GM20431 (cell line): ENCODE results near the gene ZMYND8.

Experiments used
- in situ Hi-C: fragments of 300-500 bp; cut with MseI, MboI; formaldehyde crosslinking; loops from one replicate; pipeline ENCODE4 v1.15.0; 2020; ENCODE audit warnings: low sequenced_read_pairs; ENCODE audit not compliant: unreplicated experiment

Gene ZMYND8

DNA sequence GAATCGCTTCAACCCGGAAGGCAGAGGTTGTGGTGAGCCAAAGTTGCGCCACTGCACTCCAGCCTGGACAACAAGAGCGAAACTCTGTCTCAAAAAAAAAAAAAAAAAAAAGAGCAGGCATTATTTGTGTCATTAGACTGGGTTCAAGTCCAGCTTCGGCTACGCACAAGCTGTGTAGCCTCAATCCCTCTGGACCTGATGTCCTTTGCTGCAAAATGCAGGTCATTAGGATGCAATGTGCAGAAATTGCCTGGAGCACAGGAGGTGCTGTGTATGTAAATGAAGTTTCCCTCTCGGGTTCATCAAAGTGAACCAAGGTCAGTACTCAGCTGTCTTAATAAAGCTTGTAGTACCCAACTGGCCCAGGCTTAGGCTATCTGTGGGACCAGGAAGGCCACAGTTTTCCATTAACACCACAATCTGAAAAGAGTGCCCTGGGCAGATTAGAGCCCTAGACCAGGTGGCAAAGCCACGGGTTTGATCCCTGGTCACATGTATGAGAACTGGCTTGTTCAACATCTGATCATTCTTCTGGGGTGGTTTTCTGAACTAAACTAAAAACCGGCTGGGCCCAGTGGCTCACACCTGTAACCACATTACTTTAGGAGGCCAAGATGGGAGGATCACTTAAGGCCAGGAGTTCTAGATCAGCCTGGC, 155.3 kb downstream of the ZMYND8 start:
- in situ Hi-C loops: loop anchor here (10.0 kb wide), 1 partner anchor 174 kb away; no protein-coding TSS in a partner anchor

DNA sequence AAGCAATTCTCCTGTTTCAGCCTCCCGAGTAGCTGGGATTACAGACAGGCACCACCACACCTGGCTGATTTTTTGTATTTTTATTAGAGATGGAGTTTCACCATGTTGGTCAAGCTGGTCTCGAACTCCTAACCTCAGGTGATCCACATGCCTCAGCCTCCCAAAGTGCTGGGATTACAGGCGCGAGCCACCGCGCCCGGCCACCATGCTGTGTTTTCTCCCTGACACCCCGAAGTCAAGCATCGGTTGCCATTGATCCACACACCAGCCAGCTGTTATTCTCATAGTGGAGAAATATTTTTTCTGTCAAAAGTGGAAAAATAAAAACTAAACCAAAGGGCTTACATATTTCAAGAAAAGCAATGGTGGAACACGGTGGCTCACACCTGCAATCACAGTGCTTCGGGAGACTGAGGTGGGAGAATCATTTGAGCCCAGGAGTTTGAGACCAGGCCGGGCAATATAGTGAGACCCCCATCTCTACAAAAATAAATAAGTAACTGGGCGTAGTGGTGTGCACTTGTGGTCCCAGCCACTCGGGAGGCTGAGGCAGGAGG, 157.4 kb downstream of the ZMYND8 start:
- in situ Hi-C loops: loop anchor here (25.0 kb wide), 1 partner anchor 438 kb away; no protein-coding TSS in a partner anchor

DNA sequence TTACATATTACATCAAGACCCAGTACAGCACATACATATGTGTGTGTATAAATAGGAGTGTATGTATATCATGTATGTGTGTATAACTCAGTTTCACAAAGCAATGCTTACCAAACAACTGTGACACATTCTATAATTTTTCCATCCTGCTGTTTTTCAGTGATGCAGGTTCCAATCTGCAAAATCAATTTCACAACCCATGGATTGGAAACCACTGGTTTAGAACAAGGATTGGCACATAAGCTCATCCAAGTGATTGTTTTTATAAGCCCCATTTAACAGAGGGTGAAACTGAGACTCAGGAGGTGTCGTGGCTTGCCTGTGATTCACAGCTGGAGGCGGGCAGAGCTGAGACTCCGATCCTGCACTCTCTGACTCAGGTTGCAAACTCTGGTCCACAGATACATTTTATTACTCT, 158.2 kb downstream of the ZMYND8 start:
- in situ Hi-C loops: loop anchor here (25.0 kb wide), 1 partner anchor 439 kb away; no protein-coding TSS in a partner anchor

DNA sequence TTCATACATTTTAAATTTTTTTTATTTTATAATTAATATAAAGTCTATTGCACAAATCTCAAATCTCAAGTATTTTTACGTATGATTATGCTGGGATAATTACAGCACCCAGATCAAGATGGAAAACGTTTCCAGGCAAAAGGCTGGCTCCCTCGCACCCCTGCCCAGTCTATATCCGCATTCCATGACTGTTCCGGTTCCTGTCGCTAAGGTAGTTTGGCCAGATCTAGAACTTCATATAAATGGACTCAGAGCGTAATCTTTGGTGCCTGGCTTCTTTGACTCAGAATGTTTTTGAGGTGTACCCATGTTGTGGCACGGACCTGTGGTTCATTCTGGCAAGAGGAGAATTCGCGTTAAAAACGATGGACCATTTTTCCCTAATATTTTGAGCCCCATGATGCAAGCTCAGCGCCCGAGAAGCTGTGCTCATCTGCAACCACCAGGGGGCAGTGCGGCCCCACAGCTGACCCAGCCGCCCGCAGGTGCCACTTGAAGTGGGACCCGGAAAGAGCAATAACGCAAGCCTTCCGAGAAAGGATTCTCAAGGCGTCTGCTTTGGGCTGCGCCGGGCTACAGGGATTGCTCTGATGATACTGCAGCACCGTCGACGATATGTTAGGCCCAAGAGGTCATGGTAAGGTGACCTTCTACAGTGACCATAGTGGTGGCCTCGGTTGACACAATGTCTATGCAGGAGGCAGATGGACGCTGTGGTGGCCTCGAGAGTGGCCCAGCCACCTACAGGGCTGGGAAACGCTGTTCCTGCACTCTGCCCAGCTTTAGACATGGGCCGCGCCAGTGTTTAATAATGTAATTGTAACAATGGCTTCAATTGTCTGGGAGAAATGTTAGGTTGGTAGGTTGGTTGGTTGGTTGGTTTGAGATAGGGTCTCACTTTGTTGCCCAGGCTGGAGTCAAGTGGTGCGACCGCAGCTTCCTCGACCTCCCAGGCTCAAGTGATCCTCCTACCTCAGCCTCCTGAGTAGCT, 160.1 kb downstream of the ZMYND8 start:
- in situ Hi-C loops: loop anchor here (25.0 kb wide), 1 partner anchor 441 kb away; no protein-coding TSS in a partner anchor

DNA sequence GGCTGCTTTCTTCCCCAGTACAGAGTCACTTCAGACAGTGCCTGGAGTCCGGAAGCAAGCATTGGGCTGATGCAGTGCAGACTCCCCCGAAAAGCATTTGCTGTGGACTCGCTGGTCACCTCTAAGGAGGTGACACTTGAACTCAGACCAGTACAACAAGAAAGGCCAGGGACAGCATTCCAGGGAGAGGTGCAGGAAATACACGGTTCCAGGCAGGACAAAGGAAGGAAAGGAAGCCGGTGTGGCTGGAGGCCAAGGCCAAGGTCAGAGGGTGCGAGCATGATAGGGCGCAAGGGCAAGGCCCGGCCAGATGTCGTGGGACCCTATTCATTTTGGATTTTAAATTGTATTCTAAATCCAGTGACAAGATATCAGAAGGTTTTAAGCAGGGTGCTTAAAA, 160.9 kb downstream of the ZMYND8 start:
- in situ Hi-C loops: loop anchor here (25.0 kb wide), 1 partner anchor 442 kb away; no protein-coding TSS in a partner anchor

DNA sequence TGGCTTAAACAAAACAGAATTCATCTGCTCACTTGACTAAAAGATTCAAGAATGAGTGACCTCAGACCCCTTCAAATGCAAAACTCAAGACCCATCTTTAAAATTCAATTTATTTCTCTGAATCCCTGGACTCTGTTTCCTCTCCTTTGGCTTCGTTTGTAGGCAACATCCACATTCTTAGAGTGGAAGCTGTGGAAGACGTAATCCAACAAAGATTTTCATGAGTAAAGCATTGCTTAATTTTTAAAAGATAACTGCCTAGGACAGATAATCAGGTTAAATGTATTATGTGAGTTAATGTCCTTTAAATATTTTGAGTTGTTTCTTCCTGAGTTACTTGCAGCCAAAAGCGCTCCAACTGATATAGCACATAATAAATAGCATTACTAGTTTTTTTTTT, 164.5 kb downstream of the ZMYND8 start:
- in situ Hi-C loops: loop anchor here (25.0 kb wide), 1 partner anchor 445 kb away; no protein-coding TSS in a partner anchor

DNA sequence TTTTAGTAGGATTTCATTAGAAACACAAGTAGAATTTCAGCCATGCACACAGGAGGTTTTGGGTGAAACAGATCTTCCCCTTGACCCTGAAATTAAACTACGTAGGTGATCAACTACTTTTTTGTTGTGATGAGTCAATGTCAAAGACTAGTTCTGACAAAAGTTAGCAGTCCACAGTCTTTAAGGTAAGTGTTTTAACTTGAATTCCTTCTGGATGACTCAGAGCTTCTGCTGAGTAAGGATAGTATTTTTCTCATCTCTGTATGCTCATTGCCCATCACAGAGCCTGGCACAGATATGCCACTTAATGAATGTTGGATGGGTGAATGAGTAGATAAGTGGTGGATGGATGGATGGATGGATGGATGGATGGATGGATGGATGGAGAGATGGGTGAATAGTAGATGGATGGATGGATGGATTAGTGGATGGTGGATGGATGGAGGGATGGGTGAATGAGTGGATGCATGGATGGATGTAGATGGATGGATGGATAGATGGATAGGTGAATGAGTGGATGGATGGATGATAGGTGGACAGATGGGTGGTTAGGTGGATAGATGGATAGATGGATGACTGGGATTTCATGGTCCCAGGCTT, 165.3 kb downstream of the ZMYND8 start:
- in situ Hi-C loops: loop anchor here (25.0 kb wide), 1 partner anchor 446 kb away; no protein-coding TSS in a partner anchor

DNA sequence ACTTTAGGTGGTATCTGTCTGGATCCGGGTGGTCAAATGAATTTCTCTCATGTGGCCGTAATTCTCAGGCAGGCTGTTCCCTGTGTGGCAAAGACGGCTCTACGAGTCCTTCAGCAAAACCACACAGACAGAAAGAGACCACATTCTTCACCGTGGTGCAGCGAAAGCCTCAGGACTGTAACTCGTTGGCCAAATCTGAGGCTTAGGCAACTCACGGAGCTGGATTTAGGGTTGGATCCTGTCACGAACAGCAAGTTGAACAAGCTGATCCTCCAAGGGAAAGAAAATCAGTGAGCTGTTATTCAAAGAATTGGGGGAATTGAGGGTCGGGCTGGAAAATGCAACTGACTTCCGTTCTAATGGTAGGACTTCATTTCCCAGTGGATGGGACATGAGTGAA, 167.4 kb downstream of the ZMYND8 start:
- in situ Hi-C loops: loop anchor here (25.0 kb wide), 1 partner anchor 448 kb away; no protein-coding TSS in a partner anchor

DNA sequence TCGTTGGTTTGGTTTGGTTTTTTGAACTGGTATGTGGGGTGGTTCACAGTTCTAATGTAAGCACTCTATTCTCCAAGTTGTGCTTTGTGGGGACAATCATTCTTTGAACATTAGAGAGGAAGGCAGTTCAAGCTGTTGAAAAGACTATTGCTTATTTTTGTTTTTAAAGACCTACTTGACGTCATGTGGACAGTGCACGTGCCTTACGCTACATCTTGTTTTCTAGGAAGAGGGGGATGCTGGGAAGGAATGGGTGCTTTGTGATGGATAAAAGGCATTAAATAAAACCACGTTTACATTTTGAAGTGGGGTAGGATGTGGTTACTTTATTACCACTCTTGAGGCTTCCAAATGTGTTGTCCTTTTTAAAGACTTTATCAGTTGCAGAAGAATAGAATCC, 168.0 kb downstream of the ZMYND8 start:
- in situ Hi-C loops: loop anchor here (25.0 kb wide), 1 partner anchor 449 kb away; no protein-coding TSS in a partner anchor

DNA sequence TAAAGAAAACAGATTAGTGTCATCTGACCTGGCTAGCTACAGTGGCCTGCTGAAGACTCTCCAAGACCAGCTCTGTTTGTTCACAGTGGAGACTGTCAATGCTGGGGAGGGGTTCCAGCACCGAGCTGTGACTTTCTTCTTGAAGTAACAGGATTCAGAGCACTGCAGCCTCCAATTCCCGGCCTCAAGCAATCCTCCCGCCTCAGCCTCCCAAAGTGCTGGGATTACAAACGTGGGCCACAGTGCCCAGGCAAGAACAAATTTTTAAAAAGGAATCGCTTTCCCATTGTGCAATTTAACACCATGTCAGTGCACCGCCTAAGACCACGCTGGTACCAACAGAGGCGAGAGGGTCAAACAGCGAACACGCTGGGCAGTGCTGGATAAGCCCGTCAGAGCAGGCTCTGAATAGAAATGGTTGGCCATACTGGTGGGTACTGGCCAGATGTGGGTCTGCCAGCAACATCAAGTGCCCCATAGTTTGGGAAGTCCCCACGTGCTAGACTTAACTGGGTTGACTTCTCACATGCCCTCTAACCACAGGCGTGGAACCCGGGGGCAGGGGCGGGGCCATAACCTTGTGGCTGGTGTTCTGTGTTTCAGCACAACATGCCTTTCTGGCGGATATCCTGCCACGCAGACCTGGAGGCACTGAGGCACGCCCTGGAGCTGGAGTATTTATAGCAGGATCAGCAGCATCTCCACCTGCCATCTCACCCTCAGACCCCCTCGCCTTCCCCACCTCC, 168.9 kb downstream of the ZMYND8 start:
- in situ Hi-C loops: loop anchor here (25.0 kb wide), 1 partner anchor 450 kb away; no protein-coding TSS in a partner anchor

DNA sequence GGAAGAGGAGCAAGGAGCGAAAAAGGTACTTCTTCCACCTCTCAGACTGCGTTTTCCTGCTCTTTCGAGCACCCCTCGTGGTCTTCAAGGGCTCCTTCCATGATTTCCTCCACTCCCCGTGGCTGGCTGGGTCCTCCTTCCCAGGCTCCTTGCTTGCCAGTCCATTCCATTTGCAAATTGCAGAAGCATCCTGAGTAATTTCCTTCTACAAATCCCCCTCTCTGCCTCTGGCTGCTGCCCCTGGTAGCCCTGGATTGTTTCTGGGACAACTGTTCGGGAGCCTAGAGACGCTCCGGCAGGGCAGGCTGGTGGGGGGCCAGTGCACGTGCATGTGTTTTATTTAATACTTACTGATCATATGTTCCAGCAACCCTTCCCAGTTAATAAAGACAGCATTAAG, 173.1 kb downstream of the ZMYND8 start:
- in situ Hi-C loops: loop anchor here (25.0 kb wide), 1 partner anchor 454 kb away; no protein-coding TSS in a partner anchor

DNA sequence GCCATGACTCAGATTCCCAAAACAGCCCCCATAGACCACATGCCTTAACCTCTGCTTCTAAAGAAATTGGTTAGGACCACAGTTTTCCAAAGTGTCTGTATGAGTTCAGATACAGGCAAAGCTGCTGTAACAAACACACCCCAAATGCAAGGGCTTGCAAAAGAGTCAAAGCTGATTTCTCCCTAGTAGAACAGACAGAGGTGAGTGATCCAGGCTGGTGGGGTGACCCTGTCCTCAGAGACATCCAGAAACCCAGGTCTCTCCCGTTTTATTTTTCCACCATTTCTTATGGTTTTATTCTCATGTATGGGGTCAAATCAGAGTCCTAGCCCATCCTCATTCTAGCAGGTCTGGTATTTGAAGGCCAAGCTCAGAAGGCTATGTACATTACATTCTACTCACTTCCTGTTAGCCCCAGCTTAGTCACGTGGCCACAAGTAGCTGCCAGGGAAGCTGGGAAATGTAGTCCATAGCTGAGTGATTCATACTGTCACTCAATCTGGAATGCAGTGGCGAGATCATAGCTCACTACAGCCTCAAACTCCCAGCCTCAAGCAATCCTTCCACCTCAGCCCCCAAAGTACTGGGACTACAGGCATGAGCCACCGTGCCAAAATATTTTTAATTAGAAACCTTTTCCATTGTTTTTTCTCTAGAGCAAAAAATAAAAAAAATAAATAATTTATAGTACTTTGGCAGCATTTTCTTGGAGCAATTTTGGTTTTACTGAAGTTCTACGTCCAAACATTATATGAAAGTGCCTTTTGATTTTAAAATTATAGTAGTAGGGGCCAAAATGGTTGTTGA, 175.2 kb downstream of the ZMYND8 start:
- in situ Hi-C loops: loop anchor here (25.0 kb wide), 1 partner anchor 456 kb away; no protein-coding TSS in a partner anchor

DNA sequence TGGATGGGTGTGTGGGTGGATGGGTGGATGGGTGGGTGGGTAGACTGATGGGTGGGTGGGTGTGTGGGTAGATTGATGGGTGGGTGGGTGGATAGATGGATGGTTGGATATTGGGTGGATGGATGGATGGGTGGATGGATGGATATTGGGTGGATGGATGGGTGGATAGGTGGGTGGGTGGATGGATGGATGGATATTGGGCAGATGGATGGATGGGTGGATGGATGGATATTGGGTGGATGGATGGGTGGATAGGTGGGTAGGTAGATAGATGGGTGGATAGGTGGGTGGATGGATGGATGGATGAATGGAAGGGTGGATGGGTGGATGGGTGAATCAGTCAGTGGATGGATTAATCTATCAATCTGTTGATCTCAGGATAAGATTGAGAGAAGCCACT, 177.2 kb downstream of the ZMYND8 start:
- in situ Hi-C loops: loop anchor here (25.0 kb wide), 1 partner anchor 458 kb away; no protein-coding TSS in a partner anchor

DNA sequence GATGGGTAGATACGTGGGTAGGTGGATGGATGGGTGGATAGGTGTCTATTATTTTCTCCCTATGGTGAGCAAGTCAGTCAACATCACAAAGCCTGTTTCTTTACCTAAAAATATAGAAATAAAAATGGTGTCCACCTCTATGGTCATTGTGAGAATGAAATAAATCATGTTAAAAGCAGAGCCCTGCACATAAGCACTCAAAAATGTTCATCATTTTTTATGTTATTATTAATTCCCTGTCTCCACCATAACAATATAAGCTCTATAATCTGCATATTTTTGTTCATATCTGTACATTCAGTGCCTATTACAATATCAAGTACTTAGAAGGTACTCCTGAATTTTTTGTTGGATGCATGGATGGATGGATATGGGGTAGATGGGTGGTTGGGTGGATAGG, 177.6 kb downstream of the ZMYND8 start:
- in situ Hi-C loops: loop anchor here (25.0 kb wide), 1 partner anchor 458 kb away; no protein-coding TSS in a partner anchor

DNA sequence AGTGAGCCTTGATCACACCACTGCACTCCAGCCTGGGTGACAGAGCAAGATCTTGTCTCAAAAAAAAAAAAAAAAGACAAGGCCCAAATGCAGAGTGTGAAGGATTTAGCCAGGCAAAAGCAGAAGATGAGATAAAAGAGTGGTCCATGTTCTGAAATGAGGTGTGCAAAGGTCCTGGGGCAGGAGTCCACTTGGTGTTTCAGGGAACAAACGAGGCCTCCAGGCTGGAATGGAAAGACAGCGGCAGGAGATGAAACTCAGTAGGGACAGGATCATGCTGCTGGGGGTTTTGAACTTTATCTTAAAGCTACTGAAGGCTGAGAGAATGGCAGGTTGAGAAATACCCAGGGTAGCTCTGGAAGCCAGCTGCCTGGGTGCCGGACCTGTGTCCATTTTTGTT, 178.2 kb downstream of the ZMYND8 start:
- in situ Hi-C loops: loop anchor here (25.0 kb wide), 1 partner anchor 459 kb away; no protein-coding TSS in a partner anchor

DNA sequence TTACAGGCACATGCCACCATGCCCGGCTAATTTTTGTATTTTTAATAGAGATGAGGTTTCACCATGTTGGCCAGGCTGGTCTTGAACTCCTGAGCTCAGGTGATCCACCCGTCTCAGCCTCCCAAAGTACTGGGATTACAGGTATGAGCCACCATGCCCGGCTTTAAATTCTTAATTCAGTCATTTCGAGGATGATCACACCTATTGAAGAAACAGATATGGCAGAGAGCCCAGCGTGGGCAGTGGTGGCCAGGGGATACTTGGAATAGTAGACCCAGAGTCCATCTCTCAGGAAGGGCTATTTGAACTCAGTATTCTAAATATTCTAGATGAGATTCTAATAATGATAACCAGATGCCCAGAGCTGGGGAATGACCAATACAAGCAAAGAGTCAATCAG, 180.3 kb downstream of the ZMYND8 start:
- in situ Hi-C loops: loop anchor here (25.0 kb wide), 1 partner anchor 461 kb away; no protein-coding TSS in a partner anchor

DNA sequence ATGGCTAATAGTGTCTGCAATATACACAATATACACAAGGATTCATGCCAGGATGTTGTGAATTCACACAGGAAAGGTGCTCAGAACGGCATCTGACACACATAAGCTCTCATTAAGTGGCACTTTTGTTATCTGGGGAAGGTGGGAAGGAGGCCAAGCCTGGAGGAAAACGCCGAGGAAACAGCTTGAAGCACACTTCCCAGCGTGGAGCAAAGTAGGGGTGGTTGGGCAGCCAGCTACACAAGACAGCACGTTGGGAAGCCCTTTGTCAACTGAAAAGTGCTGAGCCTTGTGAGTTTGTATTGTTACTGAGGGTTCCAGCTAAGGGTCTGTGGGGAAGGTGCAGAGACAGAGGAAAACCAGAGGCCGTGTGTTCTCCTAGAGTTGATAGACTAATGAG, 181.0 kb downstream of the ZMYND8 start:
- in situ Hi-C loops: loop anchor here (25.0 kb wide), 1 partner anchor 462 kb away; no protein-coding TSS in a partner anchor
